Heart right ventricle (tissue), 16 donors: ENCODE results near the gene OR10AG1. TPM values are rescaled to one million over a fixed set of nuclear protein-coding genes. Genes with fewer than 3 reads are reported as not detected.
A peak's percentile ranks its signal among the peaks of the same experiment; 100 is the strongest.

Experiments used
- ATAC-seq, 8 donors: fragments of 200-7000 bp; cut with Tn5 transposase; one replicate each; pipeline ENCODE4 v1.9.1; 2020; ENCODE audit warnings: mild to moderate bottlenecking in 8 of 8, moderate library complexity in 8 of 8, moderate number of reproducible peaks in 1 of 8
- DNase-seq, 2 donors: peaks; one replicate each; pipeline ENCODE4 v3.0.0-alpha.2; 2020
- H3K27ac ChIP-seq, 10 donors: fragments of 200-600 bp; sonication (generic) in 2 of 10; one replicate each; pipeline versions ENCODE4 v1.5.0 to v1.8.0; 2020 to 2022; ENCODE audit warnings: mild to moderate bottlenecking in 3 of 10
- H3K27me3 ChIP-seq, 7 donors: fragments of 200-600 bp; one replicate each; pipeline ENCODE4 v1.8.0; 2021 to 2022; ENCODE audit warnings: mild to moderate bottlenecking in 2 of 7
- H3K36me3 ChIP-seq, 9 donors: fragments of 200-600 bp; sonication (generic) in 1 of 9; one replicate each; pipeline versions ENCODE4 v1.5.0 to v1.8.0; 2020 to 2022; ENCODE audit warnings: mild to moderate bottlenecking in 2 of 9
- H3K4me1 ChIP-seq, 9 donors: fragments of 200-600 bp; sonication (generic) in 1 of 9; one replicate each; pipeline versions ENCODE4 v1.5.0 to v1.8.0; 2020 to 2022; ENCODE audit warnings: mild to moderate bottlenecking in 4 of 9
- H3K4me3 ChIP-seq, 10 donors: fragments of 200-600 bp; sonication (generic) in 2 of 10; one replicate each; pipeline versions ENCODE4 v1.5.0 to v1.8.0; 2020 to 2022; ENCODE audit warnings: mild to moderate bottlenecking in 7 of 10, moderate library complexity in 2 of 10
- H3K9me3 ChIP-seq, 11 donors: fragments of 200-600 bp in 10 of 11; sonication (generic) in 2 of 11; one replicate each; pipeline versions ENCODE4 v1.5.0 to v1.8.0; 2013 to 2022; ENCODE audit warnings: mild to moderate bottlenecking in 2 of 11, control low read depth in 1 of 11, moderate library complexity in 1 of 11
- WGBS, 2 donors: extraction: QIAGEN DNeasy Blood & Tissue Kit; methylation state at CpG; one replicate each; pipeline ENCODE4 v1.1.7; 2013; ENCODE audit warnings: inconsistent platforms in 1 of 2; 5-methylcytosine and 5-hydroxymethylcytosine counted together
- intact Hi-C, 10 donors: fragments of 100-400 bp; cut with DNase I; formaldehyde crosslinking; loops; one replicate each; pipeline versions ENCODE4 v1.11.1 to v1.14.2; 2022
- polyA plus RNA-seq, 2 donors: library from polyadenylated mRNA; stranded (reverse); fragments of 200-250 nt; gene quantifications; one replicate each; pipeline ENCODE4 v1.2.3, GENCODE V29; 2013
- total RNA-seq, 10 donors: library from RNA; stranded (reverse); fragmentation: NEBNext Ultra II Directional in 3 of 10; extraction: Animal tissue kit (Norgen Biotek cat#: 25700) in 3 of 10; gene quantifications; one replicate each; pipeline versions ENCODE4 v1.2.1 to v1.2.4, GENCODE V29; 2021 to 2023
- TF ChIP-seq, protein P1 (sequence below), 9 donors: fragments of 200-600 bp; sonication (generic) in 2 of 9; IDR thresholded peaks; one replicate each; pipeline versions ENCODE4 v1.5.0 to v1.8.0; 2021 to 2022; ENCODE audit warnings: antibody characterized with exemption in 9 of 9, mild to moderate bottlenecking in 5 of 9, moderate library complexity in 1 of 9
- donor health status: Arrhythmogenic right ventricular cardiomyopathy.
- donor health status: ischemic (EF 13 %, LVEDD 7.1; RV severe dilation, severe dysfunction).
- donor health status: healthy with polysubstance abuse.
- donor health status: DM: no; HTN: yes; CAD: no.
- donor health status: DM: no; HTN: no; CAD: no.
- donor health status: ischemic (EF 25% LVEDD 6.9; RV normal size, moderate dysfunction).
- donor health status: ischemic (EF 25% LVEDD 5.7; RV mildly dilated, moderate dysfunction).
- donor health status: healthy.
- donor health status: DM: yes; HTN: yes; CAD: no.
- donor health status: Ischemic cardiomyopathy.
- donor health status: ischemic (EF 35%, LVEDD 5.7; RV mildly dilated, moderate dysfunction).
- donor health status: nonischemic (EF 11% LVEDD 7.7; RV severe dilation, severe dysfunction).
- donor health status: DM: yes; HTN: yes; CAD: no.
- donor health status: PGD.
- donor health status: ischemic (EF 29% LVEDD 5.4; RV normal size, mild dysfunction).
- donor health status: nonischemic (EF 23%, LVEDD 6.1; RV moderate dilation, normal function).

OR10AG1 gene
- total and polyA plus RNA-seq, 12 donors: not detected

DNA sequence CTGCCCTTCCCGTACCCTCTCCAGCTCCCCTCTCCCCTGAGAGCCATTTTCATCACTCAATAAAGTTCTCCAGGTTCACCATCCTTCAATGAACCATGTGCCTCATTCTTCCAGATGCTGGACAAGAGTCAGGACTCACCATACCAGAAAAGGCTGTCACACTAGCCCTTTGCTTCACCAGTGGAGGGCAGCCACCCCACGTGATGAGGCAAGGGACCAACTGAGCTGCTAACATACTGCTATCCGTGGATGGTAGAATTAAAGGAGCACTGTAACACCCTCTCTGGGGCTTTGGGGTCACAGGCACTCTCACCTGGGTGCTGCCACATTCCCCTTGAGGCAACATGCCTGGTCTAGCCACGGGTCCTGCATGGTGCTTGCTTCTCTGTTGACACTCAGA is 20.4 kb downstream of the OR10AG1 start:
- 52 to 62% methylated on average over 4 of the region's 4 CpGs for WGBS, 2 donors

DNA sequence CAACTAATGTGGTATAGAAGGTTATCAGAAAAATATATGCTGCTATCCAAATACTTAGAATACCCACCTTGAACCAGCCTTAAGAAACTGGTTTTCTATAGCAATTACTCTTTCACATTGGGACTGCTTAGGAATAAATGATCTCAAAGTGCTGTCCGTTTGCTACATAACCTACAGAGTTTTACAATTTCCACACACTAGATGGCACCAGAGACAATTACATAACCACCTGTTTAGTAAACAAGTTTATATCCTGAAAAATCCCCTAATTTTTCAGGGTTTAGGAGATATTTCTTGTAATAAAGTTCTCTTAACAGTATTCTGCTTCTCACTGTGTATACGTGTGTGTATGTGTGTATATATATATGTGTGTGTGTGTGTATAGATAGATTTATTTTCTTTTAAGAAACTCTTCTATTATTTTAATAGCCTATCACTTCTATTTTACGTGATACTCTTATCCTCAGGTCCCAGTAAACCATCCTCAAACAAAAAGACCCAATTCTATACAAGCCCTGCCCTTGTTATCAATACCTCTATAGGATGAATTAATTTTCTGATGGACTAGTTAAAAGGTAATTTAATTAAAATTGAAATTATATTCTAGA is 26.9 kb downstream of the OR10AG1 start:
- Histone ChIP-seq H3K36me3 (no peaks in the 10 kb centered on the region), H3K4me3 (no peak overlapping the region), H3K9me3 (no peaks in the 10 kb centered on the region), H3K27ac (no peak overlapping the region), H3K27me3 (no peaks in the 10 kb centered on the region), H3K4me1 (no peaks in the 10 kb centered on the region)
- DNase-seq (no peak), ATAC-seq (no peak)
- intact Hi-C loops: loop anchor here in 7 of 10 donors (5.0 to 10.0 kb wide), 2 partner anchors 839 to 842 kb away; no protein-coding TSS in a partner anchor
- WGBS, 2 donors: 1 to 3% methylated on average over 3 of the region's 3 CpGs
- TF ChIP-seq, protein P1, sequence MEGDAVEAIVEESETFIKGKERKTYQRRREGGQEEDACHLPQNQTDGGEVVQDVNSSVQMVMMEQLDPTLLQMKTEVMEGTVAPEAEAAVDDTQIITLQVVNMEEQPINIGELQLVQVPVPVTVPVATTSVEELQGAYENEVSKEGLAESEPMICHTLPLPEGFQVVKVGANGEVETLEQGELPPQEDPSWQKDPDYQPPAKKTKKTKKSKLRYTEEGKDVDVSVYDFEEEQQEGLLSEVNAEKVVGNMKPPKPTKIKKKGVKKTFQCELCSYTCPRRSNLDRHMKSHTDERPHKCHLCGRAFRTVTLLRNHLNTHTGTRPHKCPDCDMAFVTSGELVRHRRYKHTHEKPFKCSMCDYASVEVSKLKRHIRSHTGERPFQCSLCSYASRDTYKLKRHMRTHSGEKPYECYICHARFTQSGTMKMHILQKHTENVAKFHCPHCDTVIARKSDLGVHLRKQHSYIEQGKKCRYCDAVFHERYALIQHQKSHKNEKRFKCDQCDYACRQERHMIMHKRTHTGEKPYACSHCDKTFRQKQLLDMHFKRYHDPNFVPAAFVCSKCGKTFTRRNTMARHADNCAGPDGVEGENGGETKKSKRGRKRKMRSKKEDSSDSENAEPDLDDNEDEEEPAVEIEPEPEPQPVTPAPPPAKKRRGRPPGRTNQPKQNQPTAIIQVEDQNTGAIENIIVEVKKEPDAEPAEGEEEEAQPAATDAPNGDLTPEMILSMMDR (IDR thresholded peaks at IDR 0.05): peak in 7 of 9 donors; percentile 15 to 61 (median 44)

More for the DNA sequence above, 20.4 kb downstream of the OR10AG1 start:
- no peak for DNase-seq
- no peaks in the 10 kb centered on the region for H3K36me3 ChIP-seq
- no peaks in the 10 kb centered on the region for H3K27me3 ChIP-seq
- no peaks in the 10 kb centered on the region for H3K4me1 ChIP-seq
- ATAC-seq: no peak
- H3K9me3 ChIP-seq: no peaks in the 10 kb centered on the region
- intact Hi-C loops: loop anchor here in 5 of 10 donors (10.0 kb wide), 1 partner anchor 835 kb away; no protein-coding TSS in a partner anchor
- TF ChIP-seq, protein P1 (IDR thresholded peaks at IDR 0.05): no peak
- no peak overlapping the region for H3K27ac ChIP-seq
- H3K4me3 ChIP-seq: no peak overlapping the region

DNA sequence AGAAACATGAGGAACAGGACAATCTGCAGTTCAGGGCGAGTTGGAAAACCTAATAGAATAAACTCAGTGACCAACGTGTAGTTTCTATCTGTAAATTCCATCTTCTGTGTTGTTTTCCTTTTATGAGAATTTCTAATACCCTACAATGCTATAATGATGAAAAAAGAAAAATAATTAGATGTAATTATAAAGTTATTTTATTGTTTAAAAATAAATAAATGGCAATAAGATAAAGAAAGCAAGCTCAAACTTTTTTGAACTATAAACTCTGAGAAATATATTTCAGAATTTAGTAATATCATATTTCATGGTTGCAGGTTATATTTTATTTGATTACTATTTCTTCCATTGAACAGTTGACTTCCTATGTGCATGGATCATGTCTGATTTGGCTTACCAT is 33.4 kb downstream of the OR10AG1 start, which contains the start of gene OR5I1:
TSS of gene OR5I1 (minus strand) at position 101 of the 400 bp plus-strand sequence. CDS start at position 101, 0 bp downstream.
- Histone ChIP-seq H3K36me3 (no peaks in the 10 kb centered on the region), H3K27ac (no peak within 1 kb of the TSS), H3K27me3 (no peaks in the 10 kb centered on the region), H3K4me3 (no peak within 1 kb of the TSS), H3K4me1 (no peaks in the 10 kb centered on the region), H3K9me3 (peaks cover 0 to 11% (median 0%) of the 10 kb centered on the region in 11 donors)
- intact Hi-C loops: loop anchor here in 1 of 10 donors (10.0 kb wide), 1 partner anchor 839 kb away; no protein-coding TSS in a partner anchor
- ATAC-seq: no peak
- 62 to 69% methylated on average over 2 of the region's 2 CpGs for WGBS, 2 donors
- TF ChIP-seq, protein P1 (IDR thresholded peaks at IDR 0.05): no peak
- DNase-seq: no peak

DNA sequence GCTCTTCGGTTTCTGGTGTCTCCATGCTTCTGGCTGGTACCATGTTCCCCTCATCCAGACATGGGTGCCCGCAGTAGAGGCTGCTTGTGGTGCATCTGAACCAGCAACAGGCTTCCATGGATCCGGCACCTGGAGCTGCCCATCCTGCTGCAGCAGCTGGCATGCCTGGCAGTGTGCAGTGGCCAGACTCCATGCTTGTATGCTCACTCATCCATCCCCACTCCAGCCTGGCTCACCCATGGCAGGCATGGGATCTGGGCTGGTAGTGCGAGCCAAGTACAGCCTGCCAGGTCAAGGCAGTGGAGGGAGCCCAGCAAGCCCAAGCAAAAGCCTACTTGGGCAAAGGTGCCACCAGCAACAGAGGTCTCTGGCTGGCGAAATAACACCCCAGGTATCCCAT is 49.2 kb downstream of the OR10AG1 start:
- ATAC-seq (no peak), DNase-seq (no peak)
- 77 to 79% methylated on average over 5 of the region's 5 CpGs for WGBS, 2 donors
- H3K27ac ChIP-seq: no peak overlapping the region
- no peaks in the 10 kb centered on the region for H3K4me1 ChIP-seq
- intact Hi-C loops: no loop called here
- TF ChIP-seq, protein P1 (IDR thresholded peaks at IDR 0.05): no peak
- no peaks in the 10 kb centered on the region for H3K9me3 ChIP-seq
- H3K4me3 ChIP-seq: no peak overlapping the region
- no peaks in the 10 kb centered on the region for H3K27me3 ChIP-seq
- no peaks in the 10 kb centered on the region for H3K36me3 ChIP-seq

Other genes with a start within 250 kb of the OR10AG1 start
- not detected for gene OR5D13, start 196.5 kb downstream of the OR10AG1 start, total RNA-seq
- not detected for gene OR5D13, start 196.5 kb downstream of the OR10AG1 start, polyA plus RNA-seq
- gene OR5D14, start 174.4 kb downstream of the OR10AG1 start, total RNA-seq: not detected
- not detected for gene OR5D14, start 174.4 kb downstream of the OR10AG1 start, polyA plus RNA-seq
- not detected for gene OR5L1, start 158.6 kb downstream of the OR10AG1 start, total RNA-seq
- gene OR5L1, start 158.6 kb downstream of the OR10AG1 start, polyA plus RNA-seq: not detected
- not detected for gene OR5D18, start 150.3 kb downstream of the OR10AG1 start, total RNA-seq
- gene OR5D18, start 150.3 kb downstream of the OR10AG1 start, polyA plus RNA-seq: not detected
- gene OR5L2, start 142.7 kb downstream of the OR10AG1 start, total RNA-seq: not detected
- gene OR5L2, start 142.7 kb downstream of the OR10AG1 start, polyA plus RNA-seq: not detected
- gene OR5D16, start 131.2 kb downstream of the OR10AG1 start, total RNA-seq: not detected
- gene OR5D16, start 131.2 kb downstream of the OR10AG1 start, polyA plus RNA-seq: not detected
- gene TRIM51, start 86.6 kb downstream of the OR10AG1 start, total RNA-seq: not detected
- not detected for gene TRIM51, start 86.6 kb downstream of the OR10AG1 start, polyA plus RNA-seq
- not detected for gene OR5W2, start 55.4 kb downstream of the OR10AG1 start, total RNA-seq
- not detected for gene OR5W2, start 55.4 kb downstream of the OR10AG1 start, polyA plus RNA-seq
- not detected for gene OR5I1, start 33.5 kb downstream of the OR10AG1 start, total RNA-seq
- not detected for gene OR5I1, start 33.5 kb downstream of the OR10AG1 start, polyA plus RNA-seq
- not detected for gene OR5F1, start 24.7 kb upstream of the OR10AG1 start, total RNA-seq
- not detected for gene OR5F1, start 24.7 kb upstream of the OR10AG1 start, polyA plus RNA-seq
- gene OR5AS1, start 57.7 kb upstream of the OR10AG1 start, total RNA-seq: not detected
- not detected for gene OR5AS1, start 57.7 kb upstream of the OR10AG1 start, polyA plus RNA-seq
- not detected for gene OR8I2, start 123.4 kb upstream of the OR10AG1 start, total RNA-seq
- not detected for gene OR8I2, start 123.4 kb upstream of the OR10AG1 start, polyA plus RNA-seq
- gene OR8H2, start 133.7 kb upstream of the OR10AG1 start, total RNA-seq: not detected
- gene OR8H2, start 133.7 kb upstream of the OR10AG1 start, polyA plus RNA-seq: not detected
- gene OR8H3, start 152.4 kb upstream of the OR10AG1 start, total RNA-seq: not detected
- not detected for gene OR8H3, start 152.4 kb upstream of the OR10AG1 start, polyA plus RNA-seq
- gene OR8J3, start 170.3 kb upstream of the OR10AG1 start, total RNA-seq: not detected
- gene OR8J3, start 170.3 kb upstream of the OR10AG1 start, polyA plus RNA-seq: not detected
- not detected for gene OR8K5, start 190.4 kb upstream of the OR10AG1 start, total RNA-seq
- not detected for gene OR8K5, start 190.4 kb upstream of the OR10AG1 start, polyA plus RNA-seq
- not detected for gene OR5J2, start 206.7 kb upstream of the OR10AG1 start, total RNA-seq
- gene OR5J2, start 206.7 kb upstream of the OR10AG1 start, polyA plus RNA-seq: not detected